Measurements from ENCODE around the gene ATL1. TPM values are rescaled to one million over a fixed set of nuclear protein-coding genes. Genes with fewer than 3 reads are reported as not detected.
A peak's percentile ranks its signal among the peaks of the same experiment; 100 is the strongest.

Gene ATL1
- total RNA-seq, 6 experiments from 2014 or later, result 0.35 to 0.92 (median 0.48) TPM

- no peaks in the 10 kb centered on the region; the same call in 1 of the 2 replicates for H3K27me3 Mint-ChIP-seq (ENCODE audit: insufficient read depth)
- no peak for TF ChIP-seq CTCF (IDR thresholded peaks at IDR 0.05)
- peaks cover 19% of the 10 kb centered on the region for H3K4me1 Mint-ChIP-seq (ENCODE audit: low read depth)
- no peaks in the 10 kb centered on the region for H3K9me3 Mint-ChIP-seq
- peak; percentile 37 for DNase-seq
- H3K36me3 Mint-ChIP-seq (ENCODE audit: low read depth), result peaks cover 24% of the 10 kb centered on the region
- H3K27ac Mint-ChIP-seq, result no peak overlapping the region; the same call in 1 of the 2 replicates
- no peak overlapping the region for H3K4me3 Mint-ChIP-seq
These were observed 107.1 kb downstream of the ATL1 start for GRCh38 chr14:50666772-50667683.

GRCh38 chr14:50667684-50667995, 107.7 kb downstream of the ATL1 start:
- Mint-ChIP-seq H3K27me3 (ENCODE audit: insufficient read depth) (no peaks in the 10 kb centered on the region; the same call in 1 of the 2 replicates), H3K36me3 (ENCODE audit: low read depth) (peaks cover 24% of the 10 kb centered on the region), H3K27ac (no peak overlapping the region; the same call in 1 of the 2 replicates), H3K4me3 (no peak overlapping the region), H3K4me1 (ENCODE audit: low read depth) (peaks cover 19% of the 10 kb centered on the region), H3K9me3 (no peaks in the 10 kb centered on the region)
- no peak for DNase-seq
- TF ChIP-seq CTCF (IDR thresholded peaks at IDR 0.05), result no peak

GRCh38 chr14:50667996-50668825, 108.3 kb downstream of the ATL1 start, which contains the start of gene SAV1:
Gene SAV1, minus strand, starts transcription at chr14:50668306. Its CDS starts 339 bp downstream, at chr14:50667967.
- no peaks in the 10 kb centered on the region; the same call in 1 of the 2 replicates for H3K27me3 Mint-ChIP-seq (ENCODE audit: insufficient read depth)
- no peaks in the 10 kb centered on the region for H3K9me3 Mint-ChIP-seq
- peaks cover 20% of the 10 kb centered on the region for H3K36me3 Mint-ChIP-seq (ENCODE audit: low read depth)
- no peak within 1 kb of the TSS for H3K4me3 Mint-ChIP-seq
- TF ChIP-seq CTCF (IDR thresholded peaks at IDR 0.05), result 0 out of 2 replicates have a peak, but pooled peaks have one; percentile 5
- peak; percentile 87 for DNase-seq
- peaks cover 14% of the 10 kb centered on the region for H3K4me1 Mint-ChIP-seq (ENCODE audit: low read depth)
- H3K27ac Mint-ChIP-seq, result no peak within 1 kb of the TSS; the same call in 1 of the 2 replicates

- no peak overlapping the region for H3K27ac Mint-ChIP-seq
- no peaks in the 10 kb centered on the region; the same call in 1 of the 2 replicates for H3K27me3 Mint-ChIP-seq (ENCODE audit: insufficient read depth)
- peaks cover 9% of the 10 kb centered on the region for H3K4me1 Mint-ChIP-seq (ENCODE audit: low read depth)
- no peak overlapping the region for H3K4me3 Mint-ChIP-seq
- no peak for TF ChIP-seq CTCF (IDR thresholded peaks at IDR 0.05)
- no peak for DNase-seq
- H3K9me3 Mint-ChIP-seq, result no peaks in the 10 kb centered on the region
- H3K36me3 Mint-ChIP-seq (ENCODE audit: low read depth), result peaks cover 16% of the 10 kb centered on the region
These were observed 108.8 kb downstream of the ATL1 start for GRCh38 chr14:50668826-50669143.

- no peak for TF ChIP-seq CTCF (IDR thresholded peaks at IDR 0.05)
- H3K27ac Mint-ChIP-seq, result no peak overlapping the region
- H3K36me3 Mint-ChIP-seq (ENCODE audit: low read depth), result peaks cover 12% of the 10 kb centered on the region; the same call in 1 of the 2 replicates
- no peaks in the 10 kb centered on the region for H3K9me3 Mint-ChIP-seq
- peaks cover 7% of the 10 kb centered on the region for H3K4me1 Mint-ChIP-seq (ENCODE audit: low read depth)
- DNase-seq, result no peak
- H3K27me3 Mint-ChIP-seq (ENCODE audit: insufficient read depth), result no peaks in the 10 kb centered on the region; the same call in 1 of the 2 replicates
- no peak overlapping the region for H3K4me3 Mint-ChIP-seq
These were observed 109.6 kb downstream of the ATL1 start for GRCh38 chr14:50669441-50669986.
